Testis (tissue), 3 donors: Measurements from ENCODE around the gene AGRN. TPM values are rescaled to one million over a fixed set of nuclear protein-coding genes. Genes with fewer than 3 reads are reported as not detected.

Experiments used
- DNase-seq: peaks from one replicate; pipeline ENCODE4 v3.0.0-alpha.2; 2019
- H3K27ac ChIP-seq, 2 donors: fragments of 200-600 bp; sonication (generic); one replicate each; pipeline ENCODE4 v1.5.1; 2019
- H3K27me3 ChIP-seq: fragments of 200-600 bp; sonication (generic); one replicate; pipeline ENCODE4 v1.5.1; 2019
- H3K36me3 ChIP-seq: fragments of 200-600 bp; sonication (generic); one replicate; pipeline ENCODE4 v1.5.1; 2017; ENCODE audit warnings: low read depth; ENCODE audit errors: missing control alignments
- H3K4me1 ChIP-seq: fragments of 200-600 bp; sonication (generic); one replicate; pipeline ENCODE4 v1.5.1; 2019
- H3K4me3 ChIP-seq, 2 donors: fragments of 200-600 bp; sonication (generic); one replicate each; pipeline ENCODE4 v1.5.1; 2017 to 2019
- H3K9me3 ChIP-seq: fragments of 200-600 bp; sonication (generic); one replicate; pipeline ENCODE4 v1.5.1; 2017
- POLR2A ChIP-seq: fragments of 450-650 bp; IDR thresholded peaks from one replicate; pipeline ENCODE4 v1.6.1; 2017; ENCODE audit warnings: antibody characterized with exemption, mild to moderate bottlenecking, moderate library complexity
- WGBS, 2 donors: methylation state at CpG; one replicate each; pipeline ENCODE4 v1.1.5; 2018; 5-methylcytosine and 5-hydroxymethylcytosine counted together
- intact Hi-C: fragments of 100-400 bp; cut with DNase I; formaldehyde crosslinking; loops from one replicate; pipeline ENCODE4 v1.15.1; 2023; ENCODE audit warnings: low total_unique reads
- polyA plus RNA-seq: library from polyadenylated mRNA; stranded (reverse); fragments of 350-450 nt; fragmentation: Illumina TruSeq; extraction: RNeasy Lipid Tissue Mini Kit (QIAGEN cat#74804); gene quantifications from one replicate; pipeline ENCODE4 v1.2.3, GENCODE V29; 2014; ENCODE audit warnings: low read depth, low replicate concordance; ENCODE audit not compliant: insufficient read depth
- total RNA-seq, 2 donors: library from RNA; depleted of rRNA; stranded (reverse); fragments of >200 nt; gene quantifications; one replicate each; pipeline ENCODE4 v1.2.3, GENCODE V29; 2016
- TF ChIP-seq, protein P1 (sequence below), 3 experiments: fragments of 450-650 bp in 2 of 3; fragments of 200-600 bp in 1 of 3; sonication (generic) in 1 of 3; IDR thresholded peaks; one replicate each; pipeline ENCODE4 v1.5.1; 2016 to 2019; ENCODE audit warnings: antibody characterized with exemption in 3 of 3, mild to moderate bottlenecking in 2 of 3, moderate library complexity in 1 of 3

Gene AGRN
- total and polyA plus RNA-seq, 3 donors from 2014 or later, result 48.9 to 108 (median 99.4) TPM

DNA sequence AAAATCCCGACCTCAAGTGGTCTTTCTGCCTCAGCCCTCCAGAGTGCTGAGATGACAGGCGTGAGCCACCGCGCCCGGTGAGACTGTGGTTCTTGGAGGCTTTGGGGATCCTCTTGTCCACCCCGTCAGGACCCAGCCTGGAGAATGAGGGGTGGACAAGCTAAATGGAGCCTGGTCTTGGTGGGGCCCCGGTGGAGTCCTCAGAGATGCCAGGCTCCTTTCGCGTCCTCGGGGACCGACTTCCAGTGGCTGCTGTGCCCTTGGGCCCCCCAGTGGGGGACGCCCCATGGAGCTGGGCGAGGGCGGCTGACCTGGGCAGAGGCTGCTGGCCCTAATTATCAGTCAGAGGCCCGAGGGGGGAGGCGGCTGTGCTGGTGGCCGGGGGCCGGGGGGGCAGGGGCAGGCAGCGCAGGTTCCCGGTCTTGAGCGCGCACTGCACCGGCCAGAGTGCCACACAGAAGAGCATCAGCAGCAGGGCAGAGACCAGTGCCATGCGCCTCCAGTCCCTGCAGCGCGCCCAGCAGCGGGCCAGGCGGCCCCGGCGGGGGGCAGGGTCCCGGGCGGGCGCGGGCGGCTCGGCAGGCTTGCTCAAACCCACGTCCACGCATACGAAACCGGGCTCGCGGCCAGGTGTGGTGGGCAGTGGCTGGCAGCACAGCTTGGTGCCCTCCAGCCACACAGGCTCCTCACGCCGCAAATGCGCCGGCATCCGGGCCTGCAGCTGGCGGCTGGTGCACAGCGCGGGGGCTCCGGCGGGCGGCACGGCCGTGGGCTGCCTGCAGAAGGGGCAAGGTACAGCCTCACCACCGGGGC, 51.8 kb downstream of the AGRN start:
- Histone ChIP-seq H3K4me3 (no peak overlapping the region), H3K9me3 (no peaks in the 10 kb centered on the region), H3K4me1 (peaks cover 10% of the 10 kb centered on the region), H3K27ac (no peak overlapping the region), H3K27me3 (no peaks in the 10 kb centered on the region), H3K36me3 (no peaks in the 10 kb centered on the region)
- DNase-seq, result no peak
- WGBS, 2 donors, result 88 to 90% methylated on average over 33 to 49 of the region's 56 CpGs
- intact Hi-C loops, result no loop called here
- TF ChIP-seq, protein P1, sequence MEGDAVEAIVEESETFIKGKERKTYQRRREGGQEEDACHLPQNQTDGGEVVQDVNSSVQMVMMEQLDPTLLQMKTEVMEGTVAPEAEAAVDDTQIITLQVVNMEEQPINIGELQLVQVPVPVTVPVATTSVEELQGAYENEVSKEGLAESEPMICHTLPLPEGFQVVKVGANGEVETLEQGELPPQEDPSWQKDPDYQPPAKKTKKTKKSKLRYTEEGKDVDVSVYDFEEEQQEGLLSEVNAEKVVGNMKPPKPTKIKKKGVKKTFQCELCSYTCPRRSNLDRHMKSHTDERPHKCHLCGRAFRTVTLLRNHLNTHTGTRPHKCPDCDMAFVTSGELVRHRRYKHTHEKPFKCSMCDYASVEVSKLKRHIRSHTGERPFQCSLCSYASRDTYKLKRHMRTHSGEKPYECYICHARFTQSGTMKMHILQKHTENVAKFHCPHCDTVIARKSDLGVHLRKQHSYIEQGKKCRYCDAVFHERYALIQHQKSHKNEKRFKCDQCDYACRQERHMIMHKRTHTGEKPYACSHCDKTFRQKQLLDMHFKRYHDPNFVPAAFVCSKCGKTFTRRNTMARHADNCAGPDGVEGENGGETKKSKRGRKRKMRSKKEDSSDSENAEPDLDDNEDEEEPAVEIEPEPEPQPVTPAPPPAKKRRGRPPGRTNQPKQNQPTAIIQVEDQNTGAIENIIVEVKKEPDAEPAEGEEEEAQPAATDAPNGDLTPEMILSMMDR (IDR thresholded peaks at IDR 0.05), result no peak
- no peak for TF ChIP-seq POLR2A

DNA sequence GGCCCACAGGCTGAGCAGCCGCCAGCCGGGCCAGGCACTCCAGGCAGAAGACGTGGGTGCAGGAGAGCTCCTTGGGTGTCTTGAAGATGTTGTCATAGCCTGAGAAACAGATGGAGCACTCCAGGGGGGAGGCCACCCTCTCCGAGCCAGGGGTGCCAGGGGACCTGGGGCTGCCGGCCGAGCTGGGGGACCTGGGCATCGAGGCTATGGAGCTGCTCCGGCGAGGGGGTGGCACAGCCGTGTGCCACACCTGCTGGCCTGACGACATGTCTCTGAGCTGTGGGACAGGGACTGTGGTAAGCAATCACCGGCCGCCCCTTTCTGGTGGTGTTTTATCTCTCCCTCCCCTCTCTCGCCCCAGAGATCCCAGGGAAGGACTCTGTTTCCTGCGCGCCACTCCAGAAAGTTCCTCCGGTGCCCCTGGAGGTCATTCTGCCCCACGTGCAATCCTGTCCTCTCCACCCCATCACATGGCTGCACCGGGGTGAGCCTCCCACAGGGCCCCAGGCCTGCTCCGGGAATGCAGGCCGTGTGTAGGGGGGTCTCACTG, 52.5 kb downstream of the AGRN start:
- DNase-seq, result no peak
- Histone ChIP-seq H3K27me3 (no peaks in the 10 kb centered on the region), H3K27ac (no peak overlapping the region), H3K4me3 (no peak overlapping the region), H3K4me1 (peaks cover 10% of the 10 kb centered on the region), H3K36me3 (no peaks in the 10 kb centered on the region), H3K9me3 (no peaks in the 10 kb centered on the region)
- 71 to 79% methylated on average over 11 to 19 of the region's 21 CpGs for WGBS, 2 donors
- TF ChIP-seq, protein P1 (IDR thresholded peaks at IDR 0.05), result no peak
- no peak for TF ChIP-seq POLR2A
- intact Hi-C loops, result no loop called here

DNA sequence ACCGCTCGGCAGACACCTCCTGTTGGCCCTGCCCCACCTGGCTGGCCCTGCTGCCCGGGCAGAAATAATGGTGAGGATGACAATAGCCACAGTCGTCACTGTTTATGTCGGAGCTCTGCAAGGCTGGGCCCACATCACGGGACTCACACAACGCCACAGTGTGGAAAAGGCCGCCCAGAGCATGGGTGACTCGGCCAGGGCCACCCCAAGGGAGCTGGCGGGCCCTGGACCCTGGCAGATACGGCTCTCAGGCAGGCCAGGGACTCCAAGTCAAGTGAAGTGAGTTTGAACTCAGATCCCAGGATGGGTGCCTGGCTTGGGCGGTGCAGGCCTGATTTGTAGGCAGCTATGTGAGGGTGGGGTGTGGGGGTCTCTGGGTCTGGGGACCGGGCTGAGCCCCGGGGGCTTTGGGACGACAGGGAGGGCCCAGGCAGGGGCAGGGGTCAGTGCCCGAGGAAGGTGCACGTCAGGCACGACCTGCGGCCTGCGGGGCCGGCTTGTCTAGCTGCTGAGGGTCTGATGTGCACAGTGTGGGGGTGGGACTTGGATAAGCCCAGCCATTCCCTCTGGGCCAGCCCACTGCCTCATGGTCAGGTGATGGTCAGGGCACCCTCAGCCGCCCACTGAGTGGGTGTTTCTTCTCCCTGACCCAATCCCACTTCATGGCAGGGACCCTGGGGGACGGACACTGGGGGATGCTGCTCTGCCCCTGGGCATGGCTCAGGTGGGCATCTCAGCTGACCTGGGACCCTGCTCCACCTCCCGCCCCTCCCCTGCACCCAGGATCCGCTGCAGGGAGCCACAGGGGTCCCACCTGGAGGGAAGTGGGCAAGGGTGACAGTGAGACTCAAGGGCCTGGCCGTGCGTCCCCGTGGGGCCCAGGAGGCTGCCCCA, 53.2 kb downstream of the AGRN start:
- Histone ChIP-seq H3K4me3 (no peak overlapping the region), H3K27ac (no peak overlapping the region), H3K27me3 (no peaks in the 10 kb centered on the region), H3K9me3 (no peaks in the 10 kb centered on the region), H3K4me1 (peaks cover 9% of the 10 kb centered on the region), H3K36me3 (no peaks in the 10 kb centered on the region)
- intact Hi-C loops, result no loop called here
- no peak for TF ChIP-seq POLR2A
- TF ChIP-seq, protein P1 (IDR thresholded peaks at IDR 0.05), result no peak
- 75 to 84% methylated on average over 15 to 28 of the region's 28 CpGs for WGBS, 2 donors
- no peak for DNase-seq

DNA sequence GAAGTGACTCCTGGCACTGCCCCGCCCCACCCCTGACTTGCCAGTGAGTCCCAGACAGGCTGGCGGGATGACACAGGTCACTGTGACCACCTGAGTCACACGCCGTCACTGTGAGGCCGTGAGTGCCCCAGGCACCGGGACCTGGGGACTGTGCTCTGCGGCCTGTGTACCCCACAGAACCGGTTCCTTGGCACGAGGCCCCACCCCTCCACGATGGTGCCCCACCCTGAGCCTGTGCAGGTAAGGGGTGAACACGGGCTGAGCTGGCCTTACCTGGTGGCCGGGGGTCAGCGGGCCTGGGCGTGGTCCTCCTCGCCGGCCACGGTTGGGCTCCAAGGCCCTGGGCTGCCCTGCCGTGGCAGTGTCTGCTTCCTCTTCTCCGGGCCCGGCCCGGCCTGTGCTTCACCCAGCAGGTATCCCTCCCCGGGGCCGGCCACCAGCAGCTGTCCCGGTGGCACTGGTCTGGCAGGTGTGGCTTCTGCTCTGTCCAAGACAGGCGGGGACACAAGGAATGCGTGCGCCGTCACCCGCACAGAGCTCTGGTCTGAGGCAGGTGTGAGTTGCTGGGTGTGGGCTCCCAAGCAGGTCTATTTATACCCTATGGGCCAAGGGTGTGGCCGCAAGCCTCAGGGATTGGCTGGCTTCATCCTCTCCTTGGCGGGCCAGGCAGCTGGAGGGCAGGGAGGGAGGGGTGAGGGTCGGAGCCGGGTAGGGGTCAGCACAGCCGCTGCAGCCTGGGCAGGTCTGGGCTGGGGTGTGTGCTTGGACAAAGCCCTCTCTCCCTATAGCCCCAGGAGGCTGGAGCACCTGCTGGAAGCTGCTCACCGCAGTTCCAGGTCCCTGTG, 54.0 kb downstream of the AGRN start, which contains the start of gene RNF223:
Gene RNF223 (minus strand): TSS at position 564 of the 845 bp plus-strand sequence. CDS start 1,740 bp downstream, outside the sequence.
- H3K36me3 ChIP-seq, result no peaks in the 10 kb centered on the region
- TF ChIP-seq, protein P1 (IDR thresholded peaks at IDR 0.05), result no peak
- no peak for TF ChIP-seq POLR2A
- H3K27me3 ChIP-seq, result no peaks in the 10 kb centered on the region
- intact Hi-C loops, result no loop called here
- H3K4me3 ChIP-seq, result no peak within 1 kb of the TSS
- peaks cover 6% of the 10 kb centered on the region for H3K4me1 ChIP-seq
- H3K27ac ChIP-seq, result no peak within 1 kb of the TSS
- H3K9me3 ChIP-seq, result no peaks in the 10 kb centered on the region
- no peak for DNase-seq
- WGBS, 2 donors, result 81 to 86% methylated on average over 8 to 34 of the region's 35 CpGs
